GM19043 (cell line): ENCODE data around the gene FABP3.
"Not testable (repeated sequence)": the region's sequence is repeated elsewhere in the genome, so short reads cannot be mapped to it uniquely, and the experiment has no call there.

Experiments
- ATAC-seq: cut with Tn5 transposase; IDR thresholded peaks from one replicate; pipeline ENCODE4 v1.9.1; 2021; ENCODE audit warnings: low read depth; ENCODE audit not compliant: unreplicated experiment

FABP3 gene

DNA sequence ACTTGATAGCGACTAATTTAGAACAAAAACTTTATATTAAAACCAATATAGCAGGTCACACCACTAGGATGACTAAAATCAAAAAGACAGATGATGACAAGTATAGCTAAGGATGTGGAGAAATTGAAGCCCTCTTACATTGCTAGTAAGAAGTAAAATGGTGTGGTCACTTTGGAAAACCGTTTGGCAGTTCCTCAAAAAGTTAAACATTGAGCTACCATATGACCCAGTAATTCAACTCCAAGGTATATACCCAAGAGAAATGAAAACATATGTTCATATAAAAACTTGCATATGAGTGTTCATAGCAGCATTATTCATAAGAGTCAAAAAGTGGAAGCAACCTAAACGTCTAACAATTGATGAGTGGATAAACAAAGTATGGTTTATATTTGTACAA is 27.1 kb upstream of the FABP3 start:
- ATAC-seq: no peak

DNA sequence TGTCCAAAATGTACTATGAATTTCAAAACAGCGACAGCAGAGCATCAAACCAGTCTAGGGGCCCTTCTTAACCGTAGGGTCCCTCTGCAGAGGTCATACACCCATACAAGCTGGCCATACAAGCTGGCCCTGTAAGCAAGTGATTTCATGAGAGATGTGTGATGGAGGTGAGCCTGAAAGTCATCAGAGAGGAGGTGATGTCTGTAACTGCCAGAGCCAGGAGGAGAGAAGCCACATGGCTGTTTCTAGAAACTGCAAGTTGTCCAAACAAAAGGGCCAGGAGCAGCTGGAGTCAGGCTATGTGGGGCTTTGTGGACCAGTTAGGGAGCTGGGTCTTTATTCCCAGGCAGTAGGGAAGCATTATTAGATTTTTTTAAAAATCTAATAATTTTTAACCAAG is 25.4 kb upstream of the FABP3 start:
- no peak for ATAC-seq

DNA sequence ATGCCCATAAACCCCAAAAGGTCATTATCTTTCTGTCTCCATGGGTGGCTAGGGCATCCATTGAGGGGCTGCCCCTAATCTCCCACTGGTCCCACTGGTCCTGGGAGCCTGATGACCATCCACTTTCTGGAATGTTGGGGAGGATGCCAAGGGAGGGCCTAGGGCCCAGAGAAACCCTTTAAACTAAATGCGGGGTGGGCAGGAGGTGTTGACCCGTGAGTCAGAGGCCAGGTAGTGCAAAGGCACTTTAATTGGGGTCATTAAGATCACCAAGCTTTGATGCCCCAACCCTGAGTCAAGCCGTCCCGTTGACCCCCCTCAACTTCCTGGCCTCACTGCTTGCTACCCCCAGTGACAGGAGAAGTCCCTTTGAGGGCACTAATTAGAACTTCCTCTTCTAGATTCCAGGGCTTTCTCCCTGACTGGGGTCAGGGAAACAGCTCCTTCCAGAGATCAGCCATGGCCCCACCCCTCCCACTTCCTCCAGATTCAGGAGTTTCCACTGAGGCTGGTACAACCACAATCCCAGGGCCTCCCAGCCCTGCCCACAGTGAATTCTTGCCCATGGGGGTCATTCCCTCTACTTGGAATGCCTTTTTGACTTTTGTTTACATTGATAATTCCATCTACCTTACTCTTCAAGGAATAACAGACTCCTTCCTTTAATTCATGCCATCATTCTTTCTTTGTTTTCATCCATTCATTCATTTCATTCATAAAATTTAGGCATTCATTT is 24.7 kb upstream of the FABP3 start:
- ATAC-seq: no peak

- ATAC-seq: no peak
Observed at GRCh38 chr1:31396633-31397351, 23.9 kb upstream of the FABP3 start.

- ATAC-seq: peak; percentile 68
Observed at GRCh38 chr1:31394584-31395193, 21.8 kb upstream of the FABP3 start.

DNA sequence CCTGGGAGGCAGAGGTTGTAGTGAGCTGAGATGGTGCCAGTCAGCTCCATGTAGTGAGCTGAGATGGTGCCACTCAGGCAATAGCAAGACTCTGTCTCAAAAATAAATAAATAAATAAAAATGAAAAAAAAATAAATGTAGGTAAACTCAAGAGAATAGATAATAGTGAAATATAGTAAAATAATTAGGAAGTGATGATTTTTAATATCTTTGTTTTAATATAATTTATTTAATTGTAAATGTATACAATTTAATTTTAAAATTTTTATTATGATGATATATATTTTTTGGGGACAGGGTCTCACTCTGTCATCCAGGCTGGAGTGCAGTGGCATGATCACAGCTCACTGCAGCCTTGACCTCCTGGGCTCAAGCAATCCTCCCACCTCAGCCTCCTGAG is 20.6 kb upstream of the FABP3 start:
- ATAC-seq: no peak

- ATAC-seq: no peak
Observed at GRCh38 chr1:31390071-31390470, 17.2 kb upstream of the FABP3 start.

- no peak for ATAC-seq
Observed at GRCh38 chr1:31389616-31390015, 16.7 kb upstream of the FABP3 start.

- ATAC-seq: no peak
Observed at GRCh38 chr1:31387612-31388011, 14.7 kb upstream of the FABP3 start.

DNA sequence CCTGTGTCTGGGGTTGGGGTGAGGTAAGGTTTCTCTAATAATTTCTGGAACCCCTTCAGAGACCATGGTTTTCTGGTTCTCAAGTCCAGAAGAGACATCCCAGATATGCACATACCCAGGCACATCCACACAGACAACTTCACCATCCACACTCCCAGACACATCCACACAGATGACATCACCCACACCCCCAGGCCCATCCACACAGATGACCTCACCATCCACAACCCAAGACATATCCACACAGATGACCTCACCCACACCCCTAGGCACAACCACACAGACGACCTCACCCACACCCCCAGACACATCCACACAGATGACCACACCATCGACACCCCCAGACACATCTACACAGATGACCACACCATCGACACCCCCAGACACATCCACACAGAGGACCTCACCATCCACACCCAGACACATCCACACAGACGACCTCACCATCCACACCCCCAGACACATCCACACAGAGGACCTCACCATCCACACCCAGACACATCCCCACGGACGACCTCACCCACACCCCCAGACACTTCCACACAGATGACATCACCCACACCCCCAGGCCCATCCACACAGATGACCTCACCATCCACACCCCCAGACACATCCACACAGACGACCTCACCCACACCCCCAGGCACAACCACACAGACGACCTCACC is 13.8 kb upstream of the FABP3 start:
- not testable (repeated sequence) for ATAC-seq

- no peak for ATAC-seq
Observed at GRCh38 chr1:31383967-31384366, 11.1 kb upstream of the FABP3 start.

GRCh38 chr1:31382379-31382989 is 9.6 kb upstream of the FABP3 start:
- ATAC-seq: no peak

GRCh38 chr1:31381394-31382294 is 8.8 kb upstream of the FABP3 start:
- no peak for ATAC-seq

- ATAC-seq: no peak
Observed at GRCh38 chr1:31380181-31380580, 7.3 kb upstream of the FABP3 start.

- ATAC-seq: no peak
Observed at GRCh38 chr1:31378001-31378400, 5.1 kb upstream of the FABP3 start.

- no peak for ATAC-seq
Observed at GRCh38 chr1:31377364-31377863, 4.5 kb upstream of the FABP3 start.

DNA sequence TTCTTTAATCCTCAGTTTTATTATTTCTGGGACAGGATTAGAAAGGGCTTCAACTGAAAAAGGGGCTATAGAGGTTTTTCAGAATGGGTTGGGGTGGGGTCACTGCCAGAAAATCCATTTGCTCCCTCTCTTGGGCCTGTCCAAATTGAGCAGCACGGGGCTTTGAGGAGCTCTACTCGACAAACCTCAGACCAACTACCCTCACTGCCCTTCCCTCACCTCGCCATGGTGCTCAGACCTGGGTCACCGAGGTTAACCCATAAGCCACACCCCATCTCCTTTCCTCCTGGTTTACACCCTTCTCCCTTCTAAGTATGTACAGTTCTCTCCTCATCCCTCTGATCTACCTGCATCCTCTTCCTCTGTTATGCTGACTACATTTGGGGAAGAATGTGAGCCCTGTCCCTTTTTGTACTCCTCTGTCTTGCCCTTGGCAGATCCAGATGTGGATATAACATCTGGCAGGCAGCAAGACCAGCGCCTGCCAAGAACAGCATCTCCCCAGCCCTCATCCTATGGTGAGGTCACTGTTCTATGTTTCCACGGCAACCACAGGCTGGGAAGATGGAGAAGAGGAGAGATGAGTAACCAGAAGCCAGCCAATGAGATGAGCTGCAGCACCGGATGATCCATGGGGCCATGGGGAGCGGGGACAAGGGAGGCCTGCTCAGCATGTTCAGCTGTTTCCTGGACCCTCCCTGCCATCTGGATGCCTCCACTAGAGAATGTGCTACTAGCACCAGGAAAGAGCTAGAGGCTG is 3.7 kb upstream of the FABP3 start:
- ATAC-seq: no peak

- ATAC-seq: no peak
Observed at GRCh38 chr1:31374511-31375196, 1.8 kb upstream of the FABP3 start.
